ENCODE results near the gene ADM.

DNA sequence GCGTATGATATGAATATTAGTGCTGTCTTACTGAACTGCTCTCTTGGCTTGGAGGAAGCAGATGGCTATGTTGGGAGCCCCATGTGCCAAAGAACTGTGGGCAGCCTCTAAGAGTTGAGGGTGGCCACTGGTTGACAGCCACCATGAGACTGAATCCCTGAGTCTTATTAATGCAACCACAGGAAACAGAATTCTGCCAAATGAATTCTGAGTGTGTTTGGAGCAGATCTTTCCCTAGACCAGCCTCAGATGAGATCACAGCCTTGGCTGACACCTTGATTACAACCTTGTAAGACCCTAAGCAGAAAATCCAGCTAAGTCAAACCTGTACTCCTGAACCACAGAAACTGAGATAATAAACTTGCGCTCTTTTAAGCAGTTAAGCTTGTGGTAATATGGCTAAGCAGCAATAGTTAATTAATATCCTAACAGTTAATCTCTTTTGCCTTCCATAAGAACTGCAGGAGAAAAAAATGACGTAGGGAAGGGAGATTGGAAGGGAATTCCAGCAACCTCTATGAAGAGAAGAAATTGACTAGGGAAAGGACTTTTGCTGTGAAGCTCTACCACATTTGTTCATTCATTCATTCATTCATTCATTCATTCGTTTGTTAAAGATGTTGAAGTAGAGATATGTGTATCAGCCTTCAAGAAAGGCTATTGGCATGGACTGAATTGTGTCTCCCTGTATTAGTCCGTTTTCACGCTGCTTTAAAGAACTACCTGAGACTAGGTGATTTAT is 26.8 kb downstream of the ADM start:
- no peak for TF ChIP-seq CTCF (IDR thresholded peaks at IDR 0.05)
- no peak for TF ChIP-seq POLR2A (IDR thresholded peaks at IDR 0.05)
